BJ (cell line): ENCODE measurements around the gene DCAF12L2. TPM values are rescaled to one million over a fixed set of nuclear protein-coding genes. Genes with fewer than 3 reads are reported as not detected.
"Not testable (repeated sequence)": the region's sequence is repeated elsewhere in the genome, so short reads cannot be mapped to it uniquely, and the experiment has no call there.

Experiments
- CTCF ChIA-PET: fragments of 350-600 bp; formaldehyde crosslinking; extraction: SDS; loops from one replicate; lab custom pipeline; 2021; ENCODE audit warnings: antibody characterized with exemption, inconsistent platforms; lab: Yijun Ruan, JAX
- POLR2A ChIA-PET: fragments of 300-600 bp; sonication (Branson Sonifier 250); formaldehyde crosslinking; extraction: SDS; loops from one replicate; lab custom pipeline; 2021; ENCODE audit warnings: antibody characterized with exemption; lab: Charles Lee
- DNase-seq: peaks from one replicate; pipeline ENCODE4 v3.0.0-alpha.2; 2011; ENCODE audit warnings: low read depth
- H3K27me3 ChIP-seq: 2 replicates; pipeline ENCODE4 v1.6.0; 2011; ENCODE audit warnings: low read length; ENCODE audit not compliant: control insufficient read depth, insufficient read depth
- H3K36me3 ChIP-seq: 2 replicates; pipeline ENCODE4 v1.5.1; 2011; ENCODE audit warnings: low read length; ENCODE audit not compliant: control insufficient read depth, insufficient read depth
- H3K4me3 ChIP-seq: 2 replicates; pipeline ENCODE4 v1.5.1; 2011; ENCODE audit warnings: low read depth, mild to moderate bottlenecking, control low read depth, low read length
- CTCF ChIP-seq: IDR thresholded peaks from 2 replicates; pipeline ENCODE4 v1.5.1; 2011; ENCODE audit warnings: low read depth, mild to moderate bottlenecking, control low read depth, inconsistent platforms, low read length, moderate library complexity; ENCODE audit not compliant: insufficient read depth
- polyA minus RNA-seq: library from RNA; depleted of rRNA, polyadenylated mRNA; stranded (reverse); fragments of >200 nt; gene quantifications from 2 replicates; pipeline ENCODE4 v1.2.3, GENCODE V29; 2011; rRNA and poly(A)+ RNA removed
- polyA plus RNA-seq: library from polyadenylated mRNA; depleted of rRNA; stranded (reverse); fragments of >200 nt; gene quantifications from 2 replicates; pipeline ENCODE4 v1.2.3, GENCODE V29; 2011; rRNA removed

The DCAF12L2 gene
- polyA plus RNA-seq, result not detected in 2 replicates
- polyA minus RNA-seq, result not detected in 2 replicates

GRCh38 chrX:126165721-126166461 lies at the start of gene DCAF12L2:
Gene DCAF12L2 (minus strand): TSS chrX:126166289. CDS start chrX:126165924, 365 bp downstream.
- ChIA-PET CTCF (no interaction called here), POLR2A (no interaction called here)
- H3K36me3 ChIP-seq, result no peaks in the 10 kb centered on the region
- no peaks in the 10 kb centered on the region for H3K27me3 ChIP-seq
- DNase-seq, result no peak
- no peak for TF ChIP-seq CTCF
- H3K4me3 ChIP-seq, result no peak within 1 kb of the TSS

- POLR2A ChIA-PET, CTCF ChIA-PET, H3K36me3 ChIP-seq, H3K4me3 ChIP-seq, DNase-seq, H3K27me3 ChIP-seq: not testable (repeated sequence)
Observed at GRCh38 chrX:126190888-126191287, 24.8 kb upstream of the DCAF12L2 start.

GRCh38 chrX:126177133-126177840 lies 11.2 kb upstream of the DCAF12L2 start:
- ChIA-PET POLR2A (no interaction called here), CTCF (no interaction called here)
- TF ChIP-seq CTCF, result no peak
- Histone ChIP-seq H3K27me3 (no peaks in the 10 kb centered on the region), H3K36me3 (no peaks in the 10 kb centered on the region), H3K4me3 (no peak overlapping the region)
- DNase-seq, result no peak

DNA sequence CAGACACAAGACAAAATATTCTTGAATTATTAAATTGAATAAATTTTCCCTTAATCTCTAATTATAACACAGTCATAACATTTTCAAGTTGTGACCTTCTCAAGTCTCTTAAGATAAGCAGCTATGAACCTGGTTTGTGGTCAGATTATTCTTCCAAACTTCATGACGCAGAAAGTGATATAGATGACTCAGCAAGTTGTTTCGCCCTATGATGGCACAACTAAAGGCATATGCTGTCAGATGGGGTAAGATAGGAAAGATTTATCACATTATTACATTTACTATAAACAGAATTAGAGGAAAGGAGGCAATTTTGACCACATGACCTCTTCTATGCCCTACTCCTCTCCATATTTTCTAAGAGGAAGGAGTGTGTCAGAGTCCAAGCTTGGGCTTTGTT lies 4.6 kb upstream of the DCAF12L2 start:
- POLR2A ChIA-PET, result no interaction called here

DNA sequence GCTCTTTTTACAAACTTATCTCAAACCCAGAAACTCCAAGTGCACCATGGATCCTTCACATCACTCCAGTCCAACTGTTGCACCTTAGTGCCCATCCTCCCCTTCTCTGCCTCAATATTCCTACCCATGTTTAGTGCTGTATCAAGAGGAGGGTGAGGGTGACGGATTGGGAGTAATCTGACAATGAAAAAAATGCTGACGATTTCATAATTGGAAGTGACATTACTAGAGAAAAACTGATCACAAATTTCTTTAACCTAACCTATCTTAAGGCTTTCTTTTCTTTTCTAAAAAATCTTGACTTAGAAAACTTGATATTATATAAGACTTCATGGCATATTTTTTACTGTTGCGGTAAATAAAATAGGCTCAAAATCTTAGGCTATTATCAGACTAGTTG lies 1.5 kb upstream of the DCAF12L2 start:
- ChIA-PET CTCF (no interaction called here), POLR2A (no interaction called here)
- DNase-seq, result no peak
- Histone ChIP-seq H3K4me3 (no peak overlapping the region), H3K27me3 (no peaks in the 10 kb centered on the region), H3K36me3 (no peaks in the 10 kb centered on the region)
- no peak for TF ChIP-seq CTCF

More for the DNA sequence above, 4.6 kb upstream of the DCAF12L2 start:
- no peaks in the 10 kb centered on the region for H3K36me3 ChIP-seq
- no peak for DNase-seq
- CTCF ChIA-PET, result no interaction called here
- no peak for TF ChIP-seq CTCF
- H3K27me3 ChIP-seq, result no peaks in the 10 kb centered on the region
- H3K4me3 ChIP-seq, result no peak overlapping the region
